Fibroblast of lung (primary cell): ENCODE data around the gene CAMTA1. TPM values are rescaled to one million over a fixed set of nuclear protein-coding genes. Genes with fewer than 3 reads are reported as not detected.

Experiments
- DNase-seq, 2 donors: peaks; one replicate each; pipeline versions ENCODE4 v3.0.0 to v3.0.0-alpha.2; 2010; ENCODE audit warnings: low read depth in 2 of 2
- H2AFZ ChIP-seq: 2 replicates; pipeline ENCODE4 v1.5.1; 2012; ENCODE audit warnings: low read length, control low read depth, inconsistent platforms
- H3K27ac ChIP-seq: 2 replicates; pipeline ENCODE4 v1.5.1; 2011; ENCODE audit warnings: low read length, control low read depth; ENCODE audit not compliant: insufficient read depth
- H3K27me3 ChIP-seq: 2 replicates; pipeline ENCODE4 v1.5.1; 2011; ENCODE audit warnings: mild to moderate bottlenecking, low read length; ENCODE audit not compliant: control insufficient read depth, insufficient read depth
- H3K36me3 ChIP-seq: 2 replicates; pipeline ENCODE4 v1.5.1; 2011; ENCODE audit warnings: low read length; ENCODE audit not compliant: control insufficient read depth, insufficient read depth
- H3K4me1 ChIP-seq: 2 replicates; pipeline ENCODE4 v1.5.1; 2011; ENCODE audit warnings: low read length; ENCODE audit not compliant: control insufficient read depth, insufficient read depth; ENCODE audit errors: extremely low read depth
- H3K4me2 ChIP-seq: 2 replicates; pipeline ENCODE4 v1.5.1; 2011; ENCODE audit warnings: low read length, control low read depth; ENCODE audit not compliant: insufficient read depth; ENCODE audit errors: extremely low read depth
- H3K4me3 ChIP-seq, 4 experiments: fragments of 200-600 bp in 1 of 4; sonication (generic) in 1 of 4; replicated peaks in 1 of 4; 2 replicates each; pipeline ENCODE4 v1.5.1; 2011 to 2016; ENCODE audit warnings: low read length in 4 of 4, low read depth in 3 of 4, mild to moderate bottlenecking in 3 of 4, control low read depth in 2 of 4, inconsistent platforms in 1 of 4, mixed read lengths in 1 of 4; ENCODE audit not compliant: insufficient read depth in 1 of 4; ENCODE audit errors: control extremely low read depth in 1 of 4
- H3K79me2 ChIP-seq: 2 replicates; pipeline ENCODE4 v1.5.1; 2012; ENCODE audit warnings: mild to moderate bottlenecking, low read length, inconsistent platforms; ENCODE audit not compliant: control insufficient read depth, insufficient read depth
- H3K9ac ChIP-seq: 2 replicates; pipeline ENCODE4 v1.5.1; 2011; ENCODE audit warnings: mild to moderate bottlenecking, low read length, control low read depth; ENCODE audit not compliant: insufficient read depth
- H3K9me3 ChIP-seq: 2 replicates; pipeline ENCODE4 v1.5.1; 2012; ENCODE audit warnings: low read depth, low read length; ENCODE audit not compliant: control insufficient read depth, insufficient read depth
- H4K20me1 ChIP-seq: 2 replicates; pipeline ENCODE4 v1.5.1; 2011; ENCODE audit warnings: low read length; ENCODE audit not compliant: control insufficient read depth, insufficient read depth; ENCODE audit errors: extremely low read depth
- CTCF ChIP-seq, 2 donors: IDR thresholded peaks in 1 of 2; conservative IDR thresholded peaks in 1 of 2; 1 replicate in 1 of 2; 2 replicates in 1 of 2; pipeline ENCODE4 v1.5.1; 2011 to 2012; ENCODE audit warnings: low read length in 2 of 2, control low read depth in 1 of 2, inconsistent platforms in 1 of 2, low read depth in 1 of 2, mild to moderate bottlenecking in 1 of 2
- EZH2 ChIP-seq: IDR thresholded peaks from 2 replicates; pipeline ENCODE4 v1.5.1; 2012; ENCODE audit warnings: low read length, control low read depth, mild to moderate bottlenecking; ENCODE audit errors: missing control alignments
- polyA plus RNA-seq, 2 donors: library from polyadenylated mRNA; depleted of rRNA in 1 of 2; stranded (reverse) in 1 of 2; unstranded in 1 of 2; fragments of >200 nt; gene quantifications; 2 replicates each; pipeline ENCODE4 v1.2.1, GENCODE V29; 2011 to 2012; ENCODE audit warnings: missing spikeins in 1 of 2
- total RNA-seq: library from RNA; depleted of rRNA; stranded (reverse); fragments of >200 nt; gene quantifications from 2 replicates; pipeline ENCODE4 v1.2.1, GENCODE V29; 2014

CAMTA1 gene
- total and polyA plus RNA-seq, 2 donors (not counting 1 experiment from before 2014, with no cell fraction given): 47.6 to 86.0 TPM

- Histone ChIP-seq H3K27ac (no peak overlapping the region), H3K79me2 (no peaks in the 10 kb centered on the region), H3K4me2 (no peak overlapping the region), H3K9ac (no peak overlapping the region), H3K27me3 (no peaks in the 10 kb centered on the region), H3K4me1 (peaks cover 4% of the 10 kb centered on the region), H4K20me1 (no peaks in the 10 kb centered on the region), H3K36me3 (no peaks in the 10 kb centered on the region), H3K9me3 (no peaks in the 10 kb centered on the region), H3K4me3 (no peak overlapping the region), H2AFZ (no peak overlapping the region)
- no peak for DNase-seq
- TF ChIP-seq EZH2 (no peak), CTCF (conservative IDR thresholded peaks at IDR 0.05 in 1 of 2, IDR thresholded peaks at IDR 0.05 in 1 of 2; ENCODE audit: low read depth in 1 of 2, low read length in 2 of 2) (no peak)
Observed at GRCh38 chr1:7247791-7248548, 462.7 kb downstream of the CAMTA1 start.

- Histone ChIP-seq H3K9ac (no peak overlapping the region), H3K4me2 (no peak overlapping the region), H3K79me2 (no peaks in the 10 kb centered on the region), H3K27me3 (no peaks in the 10 kb centered on the region), H3K9me3 (no peaks in the 10 kb centered on the region), H3K27ac (no peak overlapping the region), H4K20me1 (no peaks in the 10 kb centered on the region), H3K4me1 (peaks cover 5% of the 10 kb centered on the region), H3K4me3 (no peak overlapping the region), H2AFZ (no peak overlapping the region), H3K36me3 (no peaks in the 10 kb centered on the region)
- DNase-seq: no peak
- no peak for TF ChIP-seq CTCF (conservative IDR thresholded peaks at IDR 0.05 in 1 of 2, IDR thresholded peaks at IDR 0.05 in 1 of 2; ENCODE audit: low read depth in 1 of 2, low read length in 2 of 2)
- TF ChIP-seq EZH2: no peak
Observed at GRCh38 chr1:7248549-7249199, 463.4 kb downstream of the CAMTA1 start.

GRCh38 chr1:7249516-7249915, 464.3 kb downstream of the CAMTA1 start:
- Histone ChIP-seq H3K9ac (no peak overlapping the region), H3K9me3 (no peaks in the 10 kb centered on the region), H3K4me3 (no peak overlapping the region), H3K27me3 (no peaks in the 10 kb centered on the region), H3K36me3 (no peaks in the 10 kb centered on the region), H4K20me1 (no peaks in the 10 kb centered on the region), H3K27ac (no peak overlapping the region), H3K4me1 (peaks cover 5% of the 10 kb centered on the region), H3K4me2 (no peak overlapping the region), H2AFZ (no peak overlapping the region), H3K79me2 (no peaks in the 10 kb centered on the region)
- no peak for TF ChIP-seq CTCF (conservative IDR thresholded peaks at IDR 0.05 in 1 of 2, IDR thresholded peaks at IDR 0.05 in 1 of 2; ENCODE audit: low read depth in 1 of 2, low read length in 2 of 2)
- DNase-seq: no peak
